GM21528 (cell line): Measurements from ENCODE around the gene OXSR1.
"Not testable (repeated sequence)": the region's sequence is repeated elsewhere in the genome, so short reads cannot be mapped to it uniquely, and the experiment has no call there.

ENCODE experiments used
- ATAC-seq: cut with Tn5 transposase; IDR thresholded peaks from one replicate; pipeline ENCODE4 v1.9.1; 2021; ENCODE audit warnings: mild to moderate bottlenecking, moderate library complexity; ENCODE audit not compliant: unreplicated experiment, low FRiP score

OXSR1 gene

GRCh38 chr3:38141173-38141951 is 24.0 kb upstream of the OXSR1 start:
- no peak for ATAC-seq

GRCh38 chr3:38141952-38142273 is 23.4 kb upstream of the OXSR1 start:
- no peak for ATAC-seq

GRCh38 chr3:38142959-38143358 is 22.4 kb upstream of the OXSR1 start:
- no peak for ATAC-seq

- ATAC-seq: no peak
Measured at GRCh38 chr3:38143511-38143910, 21.8 kb upstream of the OXSR1 start.

- ATAC-seq: no peak
Measured at GRCh38 chr3:38146504-38146903, 18.8 kb upstream of the OXSR1 start.

- ATAC-seq: no peak
Measured at GRCh38 chr3:38147421-38147820, 17.9 kb upstream of the OXSR1 start.

GRCh38 chr3:38148311-38148882 is 16.9 kb upstream of the OXSR1 start:
- no peak for ATAC-seq

- no peak for ATAC-seq
Measured at GRCh38 chr3:38149708-38150107, 15.6 kb upstream of the OXSR1 start.

GRCh38 chr3:38150780-38151528 is 14.4 kb upstream of the OXSR1 start:
- ATAC-seq: no peak

GRCh38 chr3:38151667-38152265 is 13.6 kb upstream of the OXSR1 start:
- ATAC-seq: no peak

- no peak for ATAC-seq
Measured at GRCh38 chr3:38152609-38153008, 12.7 kb upstream of the OXSR1 start.

GRCh38 chr3:38153221-38153620 is 12.1 kb upstream of the OXSR1 start:
- no peak for ATAC-seq

- no peak for ATAC-seq
Measured at GRCh38 chr3:38154033-38154494, 11.3 kb upstream of the OXSR1 start.

GRCh38 chr3:38154625-38155255 is 10.6 kb upstream of the OXSR1 start:
- ATAC-seq: no peak

- ATAC-seq: no peak
Measured at GRCh38 chr3:38155825-38156224, 9.5 kb upstream of the OXSR1 start.

- no peak for ATAC-seq
Measured at GRCh38 chr3:38157117-38157516, 8.2 kb upstream of the OXSR1 start.

GRCh38 chr3:38157595-38157994 is 7.7 kb upstream of the OXSR1 start:
- ATAC-seq: no peak

- ATAC-seq: no peak
Measured at GRCh38 chr3:38158472-38158871, 6.9 kb upstream of the OXSR1 start.

GRCh38 chr3:38160704-38161103 is 4.6 kb upstream of the OXSR1 start:
- not testable (repeated sequence) for ATAC-seq

- no peak for ATAC-seq
Measured at GRCh38 chr3:38163117-38163840, 2.1 kb upstream of the OXSR1 start.
